Activated CD8-positive, alpha-beta memory T cell treated with anti-CD3 and anti-CD28 coated beads for 1 hour (primary cell): ENCODE results near the gene NTHL1.
A peak's percentile ranks its signal among the peaks of the same experiment; 100 is the strongest.

Experiments
- DNase-seq, 2 donors: peaks; one replicate each; pipeline ENCODE4 v3.0.0-alpha.2; 2020; ENCODE audit warnings: low read depth in 1 of 2; ENCODE audit errors: extremely low read depth in 1 of 2

Gene NTHL1

GRCh38 chr16:2031081-2031577 is 16.5 kb downstream of the NTHL1 start:
- no peak for DNase-seq

DNA sequence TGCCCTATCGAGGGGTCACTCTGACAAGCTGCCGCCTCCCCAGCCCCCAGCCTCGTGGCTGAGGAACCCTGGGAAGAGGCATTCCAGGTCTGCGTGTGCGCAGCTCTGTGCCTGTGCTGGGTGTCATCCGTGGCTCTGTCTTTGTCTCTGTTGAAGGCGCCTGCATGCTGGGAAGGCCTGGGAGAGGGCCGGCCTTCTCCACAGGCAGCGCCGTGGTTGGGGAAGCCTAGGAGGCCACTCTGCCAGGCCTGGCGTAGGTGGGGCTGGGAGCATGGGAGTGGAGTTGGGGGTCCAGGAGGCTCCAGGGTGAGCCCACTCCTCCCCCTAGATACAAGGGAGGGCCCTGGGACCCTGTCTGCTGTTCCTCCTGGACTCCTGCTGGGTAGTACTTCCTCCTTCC is 17.6 kb downstream of the NTHL1 start:
- no peak for DNase-seq

DNA sequence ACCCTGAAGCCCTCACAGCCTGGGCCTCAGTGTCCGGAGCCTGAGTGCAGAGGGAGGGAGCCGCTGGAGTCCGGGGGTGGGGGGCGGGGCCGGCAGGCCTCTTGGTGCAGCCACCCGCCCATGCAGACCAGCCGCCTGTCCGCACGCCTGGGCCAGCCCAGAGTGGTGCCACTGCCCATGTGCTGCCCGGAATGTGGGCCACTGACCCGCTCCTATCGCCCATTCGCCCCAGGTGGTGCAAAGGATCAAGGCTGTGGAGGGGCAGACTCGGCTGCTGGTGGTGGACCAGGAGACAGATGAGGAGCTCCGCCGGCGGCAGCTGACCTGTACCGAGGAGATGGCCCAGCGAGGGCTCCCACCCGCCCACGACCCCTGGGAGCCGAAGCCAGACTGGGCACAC is 18.3 kb downstream of the NTHL1 start:
- no peak for DNase-seq

DNA sequence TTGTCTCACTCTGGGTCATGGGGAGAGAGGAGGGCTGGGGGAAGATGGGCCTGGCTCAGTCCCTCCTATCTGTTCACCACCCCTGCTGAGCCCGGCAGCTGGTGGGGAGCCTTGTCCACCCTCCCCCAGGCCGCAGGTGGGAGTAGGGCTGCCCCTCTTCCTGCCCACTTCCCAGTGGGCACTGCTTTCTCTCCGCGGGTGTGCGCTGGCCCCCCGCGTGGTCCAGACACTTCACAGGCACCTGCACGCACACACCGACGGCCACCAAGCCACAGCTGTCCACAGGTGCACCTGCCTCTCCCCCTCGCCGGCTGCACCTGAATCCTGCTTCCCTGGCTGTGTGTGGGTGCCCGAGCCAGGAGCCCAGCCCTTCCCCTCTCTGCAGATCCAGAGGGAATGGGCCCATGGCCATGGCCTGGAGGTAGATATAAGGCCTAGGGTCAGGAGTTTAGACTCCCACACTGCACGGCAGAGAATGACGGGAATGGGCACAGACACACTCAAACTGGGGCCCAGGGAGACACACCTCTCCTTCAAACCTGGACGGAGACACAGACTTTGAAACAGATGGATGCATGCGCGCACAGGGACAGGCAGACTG is 18.9 kb downstream of the NTHL1 start:
- DNase-seq: no peak

GRCh38 chr16:2028146-2028545 is 19.5 kb downstream of the NTHL1 start:
- DNase-seq: no peak

DNA sequence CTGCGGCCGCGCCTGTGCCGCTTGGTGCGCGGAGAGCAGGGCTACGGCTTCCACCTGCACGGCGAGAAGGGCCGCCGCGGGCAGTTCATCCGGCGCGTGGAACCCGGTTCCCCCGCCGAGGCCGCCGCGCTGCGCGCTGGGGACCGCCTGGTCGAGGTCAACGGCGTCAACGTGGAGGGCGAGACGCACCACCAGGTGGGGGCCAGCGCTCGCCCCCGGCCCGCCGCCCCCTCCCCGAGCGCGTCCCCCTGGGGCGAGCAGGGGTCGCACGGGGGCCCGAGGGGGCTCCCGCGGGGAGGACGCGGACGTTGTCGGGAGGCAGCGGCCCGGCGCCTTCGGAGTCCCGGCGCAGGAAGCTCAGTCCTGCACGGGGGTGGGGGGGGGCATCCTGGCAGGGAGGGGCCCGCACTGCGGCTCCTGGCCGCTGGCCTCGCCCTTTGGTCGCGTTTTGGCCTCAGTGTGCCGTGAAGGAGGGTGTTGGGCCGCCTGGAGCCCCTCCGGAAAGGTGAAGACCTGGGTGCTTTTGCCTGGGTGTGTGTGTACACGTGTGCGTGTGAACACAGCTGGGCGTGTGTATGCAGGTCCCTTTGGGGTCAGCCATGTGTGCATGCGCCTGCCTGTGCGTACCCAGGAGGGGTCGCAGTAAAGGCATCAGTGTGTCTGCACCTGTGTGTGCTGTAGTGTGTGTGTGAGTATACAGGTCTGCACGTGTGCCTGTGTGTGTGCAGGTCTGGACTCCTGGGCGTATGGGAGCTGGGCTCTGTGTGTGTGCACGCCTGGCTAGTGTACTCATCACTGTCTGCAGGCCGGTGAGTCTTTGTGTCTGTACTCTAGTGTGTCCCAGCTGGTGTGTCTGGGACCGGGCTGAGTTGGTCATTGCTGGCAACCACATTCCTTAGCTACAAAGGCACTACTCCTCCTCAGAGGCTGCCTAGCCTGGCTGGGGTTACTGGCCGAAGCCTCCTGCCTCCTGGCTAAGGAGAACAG is 20.3 kb downstream of the NTHL1 start:
- DNase-seq: no peak

- DNase-seq: no peak
Measured at GRCh38 chr16:2026461-2027023, 21.1 kb downstream of the NTHL1 start, which contains the start of gene NHERF2. Gene NHERF2 (plus strand): TSS chr16:2026902. CDS start chr16:2027006, 104 bp downstream.

- DNase-seq: no peak
Measured at GRCh38 chr16:2025878-2026460, 21.7 kb downstream of the NTHL1 start.

GRCh38 chr16:2025251-2025650 is 22.4 kb downstream of the NTHL1 start:
- no peak for DNase-seq

DNA sequence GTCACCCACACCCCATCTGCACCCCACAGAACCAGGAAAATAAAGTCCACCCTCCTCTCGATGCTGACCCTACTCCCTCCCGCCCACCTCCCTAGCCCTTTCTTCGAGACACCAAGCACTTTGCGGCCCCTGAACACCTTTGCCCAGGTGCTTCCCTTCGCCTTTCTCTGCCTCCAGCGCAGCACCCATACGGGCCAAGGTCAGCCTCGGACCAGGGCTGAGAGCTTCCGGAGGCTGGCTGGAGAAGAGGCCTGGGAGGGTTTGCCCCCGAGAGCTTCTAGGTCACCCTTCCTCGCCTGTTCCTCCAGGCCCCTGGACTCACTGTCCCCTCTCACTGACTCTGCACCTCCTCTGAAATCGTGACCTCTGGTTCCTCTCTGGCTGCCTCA is 23.6 kb downstream of the NTHL1 start:
- DNase-seq: no peak

DNA sequence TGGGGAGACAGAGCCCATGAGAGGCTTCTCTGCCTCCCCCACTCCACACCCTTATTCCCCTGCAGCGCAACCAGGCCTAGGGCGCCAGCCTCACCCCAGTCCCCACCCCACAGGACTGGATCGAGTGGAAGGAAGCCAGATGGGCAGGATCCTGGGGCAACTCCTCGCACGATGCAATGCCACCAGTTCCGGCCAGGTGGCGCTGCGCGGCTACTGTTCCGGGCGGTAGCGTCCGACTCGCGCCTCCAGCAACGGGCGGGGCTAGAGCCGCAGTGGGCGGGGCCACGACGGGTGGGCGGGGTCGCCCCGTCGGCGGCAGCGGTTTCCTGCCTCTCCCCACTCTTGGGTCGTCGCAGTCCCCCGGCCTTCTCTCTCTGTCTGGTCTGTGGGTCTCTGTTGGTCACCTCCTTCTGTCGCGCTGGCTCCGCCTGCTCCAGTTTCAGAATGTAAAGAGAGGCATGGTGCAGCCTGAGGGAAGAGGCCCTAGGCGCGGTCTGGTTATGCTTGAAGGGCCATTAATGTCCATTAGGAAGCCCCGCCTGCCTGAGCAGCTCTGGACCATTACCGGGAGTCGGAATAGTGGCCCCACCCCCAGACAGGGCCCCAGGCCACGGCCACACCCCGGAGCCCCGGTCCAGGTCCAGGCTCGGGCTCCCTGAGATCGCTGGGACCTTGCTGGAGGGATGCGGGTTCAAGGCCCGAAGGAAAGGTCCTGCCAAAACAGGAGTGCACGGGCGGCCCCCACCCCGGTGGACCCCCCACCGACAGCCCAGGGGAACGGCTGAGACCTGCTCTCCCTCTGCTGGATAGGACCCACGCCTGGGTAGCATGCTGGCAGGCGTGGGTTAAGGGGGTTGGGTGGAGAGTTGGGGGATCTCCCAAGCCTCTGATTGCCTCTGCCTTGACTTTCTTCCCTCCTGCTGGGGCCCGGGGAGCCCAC is 24.3 kb downstream of the NTHL1 start:
- peak; percentile 83 to 96 for DNase-seq

DNA sequence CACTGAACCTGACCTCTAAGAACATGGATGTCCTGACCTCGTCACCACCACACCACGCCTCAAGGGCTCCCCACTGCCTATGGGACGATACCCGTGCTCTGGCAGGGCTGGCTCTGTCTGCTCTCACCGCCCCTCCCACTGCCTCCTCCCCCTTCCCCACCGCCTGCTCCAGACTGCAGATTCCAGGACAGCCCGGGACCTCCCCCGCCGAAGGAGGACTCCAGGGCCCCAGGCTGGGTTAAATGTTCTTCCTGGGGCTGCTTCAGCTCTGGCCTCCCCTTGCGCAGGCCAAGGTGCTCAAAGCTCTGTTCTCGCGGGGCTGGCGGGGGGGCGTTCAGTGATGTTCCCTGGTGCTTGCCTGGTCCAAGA is 24.9 kb downstream of the NTHL1 start:
- DNase-seq: no peak

DNA sequence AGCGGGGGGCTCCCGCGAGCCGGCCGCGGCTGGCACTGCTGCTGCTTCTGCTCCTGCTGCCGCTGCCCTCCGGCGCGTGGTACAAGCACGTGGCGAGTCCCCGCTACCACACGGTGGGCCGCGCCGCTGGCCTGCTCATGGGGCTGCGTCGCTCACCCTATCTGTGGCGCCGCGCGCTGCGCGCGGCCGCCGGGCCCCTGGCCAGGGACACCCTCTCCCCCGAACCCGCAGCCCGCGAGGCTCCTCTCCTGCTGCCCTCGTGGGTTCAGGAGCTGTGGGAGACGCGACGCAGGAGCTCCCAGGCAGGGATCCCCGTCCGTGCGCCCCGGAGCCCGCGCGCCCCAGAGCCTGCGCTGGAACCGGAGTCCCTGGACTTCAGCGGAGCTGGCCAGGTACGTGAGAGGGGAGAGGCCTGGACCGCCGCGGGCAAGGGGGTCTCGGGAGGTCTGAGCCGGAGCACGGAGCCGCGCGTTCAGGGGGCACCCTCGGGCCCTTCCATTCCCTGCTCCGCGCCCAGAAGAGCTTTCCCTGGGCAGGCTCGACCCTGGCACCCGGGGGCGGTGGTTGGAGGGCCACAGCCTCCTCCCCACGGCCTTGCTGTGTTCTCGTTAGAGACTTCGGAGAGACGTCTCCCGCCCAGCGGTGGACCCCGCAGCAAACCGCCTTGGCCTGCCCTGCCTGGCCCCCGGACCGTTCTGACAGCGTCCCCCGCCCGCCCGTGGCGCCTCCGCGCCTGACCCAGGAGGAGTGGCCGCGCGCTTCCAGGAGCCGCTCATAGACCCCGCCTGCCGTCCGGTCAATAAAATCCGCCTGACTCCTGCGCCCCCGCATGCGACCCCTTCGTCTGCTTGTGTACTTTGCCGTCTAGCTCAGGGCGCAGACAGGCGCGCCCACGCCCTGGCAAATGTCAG is 27.5 kb downstream of the NTHL1 start:
- DNase-seq: no peak

- DNase-seq: no peak
Measured at GRCh38 chr16:2019518-2019920, 28.1 kb downstream of the NTHL1 start, which contains the start of gene NPW. Gene NPW (plus strand): TSS chr16:2019785.

DNA sequence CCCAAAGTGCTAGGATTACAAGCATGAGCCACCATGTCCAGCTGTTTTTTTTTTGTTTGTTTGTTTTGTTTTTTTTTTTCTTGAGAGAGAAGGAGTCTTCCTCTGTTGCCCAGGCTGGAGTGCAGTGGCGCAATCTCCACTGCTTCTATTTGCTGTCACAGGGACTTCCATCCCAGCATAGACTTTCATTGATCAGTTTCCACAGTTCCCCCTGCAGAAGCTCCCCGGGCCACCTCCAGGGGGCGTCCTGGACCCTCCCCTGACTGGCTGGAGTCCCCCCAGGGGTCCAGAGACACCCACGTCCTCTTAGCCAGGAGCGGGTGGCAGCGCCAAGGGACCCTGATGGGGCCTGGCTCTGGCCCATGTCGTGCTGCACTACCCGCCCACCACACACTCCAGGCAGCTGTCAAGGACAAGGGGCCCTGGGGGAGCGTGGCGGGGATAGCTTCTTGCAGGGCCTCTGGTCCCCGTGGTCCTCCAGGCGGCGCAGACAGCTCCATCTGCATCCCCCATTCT is 31.2 kb downstream of the NTHL1 start:
- DNase-seq: no peak

DNA sequence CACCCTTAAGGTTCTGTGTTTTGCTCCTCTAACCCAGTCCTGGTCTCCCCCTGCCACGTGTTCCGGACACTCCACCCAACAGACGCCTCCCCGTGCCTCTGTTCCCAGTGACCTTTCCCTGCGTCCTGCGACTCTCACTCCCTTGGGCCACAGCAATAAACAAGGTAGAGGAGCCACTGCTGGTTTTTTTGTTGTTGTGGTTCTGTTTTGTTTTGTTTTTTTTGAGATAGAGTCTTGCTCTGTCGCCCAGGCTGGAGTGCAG is 31.8 kb downstream of the NTHL1 start:
- DNase-seq: no peak

- DNase-seq: no peak
Measured at GRCh38 chr16:2015117-2015946, 32.3 kb downstream of the NTHL1 start.

DNA sequence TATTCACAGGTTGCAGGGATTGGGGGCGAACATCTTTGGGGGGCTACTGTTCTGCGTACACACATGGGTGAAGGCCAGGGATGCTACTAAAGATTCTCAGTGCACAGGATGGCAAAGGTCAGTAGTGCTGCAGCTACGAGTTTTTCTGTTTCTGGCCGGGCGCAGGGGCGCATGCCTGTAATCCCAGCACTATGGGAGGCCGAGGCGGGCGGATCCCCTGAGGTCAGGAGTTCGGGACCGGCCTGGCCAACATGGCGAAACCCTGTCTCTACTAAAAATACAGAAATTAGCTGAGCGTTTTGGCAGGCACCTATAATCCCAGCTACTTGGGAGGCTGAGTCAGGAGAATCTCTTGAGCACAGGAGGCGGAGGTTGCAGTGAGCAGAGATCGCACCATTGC is 34.1 kb downstream of the NTHL1 start:
- no peak for DNase-seq
